Activated CD4-positive, alpha-beta memory T cell treated with anti-CD3 and anti-CD28 coated beads for 36 hours (primary cell): Measurements from ENCODE around the gene ZNF132. TPM values are rescaled to one million over a fixed set of nuclear protein-coding genes. Genes with fewer than 3 reads are reported as not detected.

Experiments used
- CTCF ChIA-PET: fragments of 350-600 bp; sonication (Branson Sonifier 250); formaldehyde crosslinking; loops from one replicate; lab custom pipeline; 2021; ENCODE audit warnings: antibody characterized with exemption, inconsistent platforms; lab: Charles Lee
- POLR2A ChIA-PET: fragments of 350-600 bp; sonication (Branson Sonifier 250); formaldehyde crosslinking; loops from one replicate; lab custom pipeline; 2021; ENCODE audit warnings: antibody characterized with exemption; lab: Charles Lee
- DNase-seq: peaks from one replicate; pipeline ENCODE4 v3.0.0-alpha.2; 2020
- H3K27ac Mint-ChIP-seq: one replicate; pipeline ENCODE4 v1.8.0; 2021; ENCODE audit warnings: mixed read lengths
- H3K27me3 Mint-ChIP-seq: one replicate; pipeline ENCODE4 v1.8.0; 2021; ENCODE audit warnings: mixed read lengths
- H3K36me3 Mint-ChIP-seq: one replicate; pipeline ENCODE4 v1.8.0; 2021; ENCODE audit warnings: mixed read lengths
- H3K4me1 Mint-ChIP-seq: one replicate; pipeline ENCODE4 v1.8.0; 2021; ENCODE audit warnings: low read depth, mixed read lengths
- H3K4me3 Mint-ChIP-seq: one replicate; pipeline ENCODE4 v1.8.0; 2021; ENCODE audit warnings: mild to moderate bottlenecking, mixed read lengths
- H3K9me3 Mint-ChIP-seq: one replicate; pipeline ENCODE4 v1.8.0; 2021; ENCODE audit warnings: mixed read lengths
- intact Hi-C: fragments of 100-400 bp; cut with micrococcal nuclease; formaldehyde crosslinking; loops from one replicate; pipeline ENCODE4 v1.15.1; 2023
- total RNA-seq, 2 experiments: library from RNA; stranded (reverse); gene quantifications; one replicate each; pipeline ENCODE4 v1.2.3, GENCODE V29; 2021

The ZNF132 gene
- total RNA-seq, 2 experiments from 2014 or later, result 3.1 to 3.6 TPM

DNA sequence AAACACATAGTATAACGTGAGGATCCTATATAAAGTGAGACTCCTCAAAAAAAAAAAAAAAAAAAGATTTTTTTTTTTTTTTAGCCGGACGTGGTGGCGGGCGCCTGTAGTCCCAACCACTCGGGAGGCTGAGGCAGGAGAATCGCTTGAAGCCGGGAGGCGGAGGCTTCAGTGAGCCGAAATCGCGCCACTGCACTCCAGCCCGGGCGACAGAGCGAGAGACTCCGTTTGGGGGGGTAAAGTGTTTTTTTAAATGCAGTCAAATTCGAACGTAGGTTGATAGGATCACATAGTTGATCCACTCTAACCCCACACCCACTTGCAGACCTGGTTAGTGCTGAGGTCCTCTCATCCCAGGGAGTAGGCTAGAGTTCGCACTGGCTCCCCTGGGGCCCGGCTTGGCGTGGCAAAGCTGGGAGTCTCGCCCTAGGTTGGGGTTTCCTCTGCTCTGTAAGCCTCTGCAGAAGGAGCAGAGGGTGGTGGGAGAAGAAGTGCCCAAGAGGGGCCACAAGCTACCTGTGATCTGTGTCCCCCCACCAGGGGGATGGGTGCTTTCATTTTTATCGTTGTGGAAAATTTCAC lies 38.0 kb downstream of the ZNF132 start:
- peaks cover 20% of the 10 kb centered on the region for H3K4me1 Mint-ChIP-seq
- H3K27me3 Mint-ChIP-seq, result peaks cover 2% of the 10 kb centered on the region
- DNase-seq, result no peak
- POLR2A ChIA-PET, result no interaction called here
- H3K27ac Mint-ChIP-seq, result no peak overlapping the region
- CTCF ChIA-PET, result no interaction called here
- H3K9me3 Mint-ChIP-seq, result no peaks in the 10 kb centered on the region
- H3K4me3 Mint-ChIP-seq, result peak overlapping the region; percentile 82
- peaks cover 2% of the 10 kb centered on the region for H3K36me3 Mint-ChIP-seq
- intact Hi-C loops, result loop anchor here (1.0 to 10.0 kb wide), 7 partner anchors 15 to 487 kb away; partner anchors contain the start of genes RPS5, ZNF274, ZNF417 and ZNF446

DNA sequence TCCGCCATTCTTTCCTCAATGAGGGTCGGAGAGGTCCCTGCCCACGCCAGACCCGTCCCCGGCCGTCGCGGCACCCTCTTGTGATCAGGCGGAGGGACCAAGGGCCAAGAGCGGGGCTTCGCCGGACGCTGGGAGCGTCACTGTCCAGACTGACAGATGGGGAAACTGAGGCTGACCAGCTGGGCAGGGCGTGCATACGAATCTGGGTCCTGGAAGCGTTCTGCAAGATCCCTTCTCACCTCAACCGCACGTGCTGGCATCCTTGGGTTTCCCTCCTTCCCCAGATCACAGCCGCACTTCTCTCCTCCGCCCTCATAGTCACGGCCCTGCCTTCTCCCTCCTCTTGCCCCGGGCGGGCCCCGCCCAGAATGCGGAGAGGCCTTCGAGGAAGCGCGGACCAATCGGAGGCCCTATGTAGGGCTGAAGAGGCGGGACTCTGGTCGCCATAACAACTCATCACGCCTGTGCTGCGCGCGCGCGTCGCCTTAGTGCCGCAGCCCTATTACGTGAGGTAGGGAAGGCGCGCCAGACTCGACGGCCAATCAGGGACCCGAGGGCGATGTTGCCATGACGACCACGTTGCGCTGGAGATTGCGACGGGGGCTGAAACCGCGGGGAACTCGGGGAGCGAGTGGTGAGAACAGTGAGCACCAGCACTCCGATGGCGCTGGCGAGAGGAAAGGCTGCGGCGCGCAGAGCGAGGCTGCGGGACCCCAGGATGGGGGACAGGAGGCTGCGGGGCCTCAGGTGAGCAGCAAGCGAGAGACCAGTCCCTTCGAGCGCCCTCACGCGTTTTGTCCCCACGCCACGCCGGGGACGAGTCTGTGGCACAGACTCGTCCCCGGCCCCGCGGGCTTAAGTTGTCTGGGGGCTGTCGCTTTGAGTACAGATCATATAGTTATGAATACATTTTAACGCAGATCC lies 38.8 kb downstream of the ZNF132 start:
- intact Hi-C loops, result loop anchor here (1.0 to 10.0 kb wide), 7 partner anchors 14 to 486 kb away; partner anchors contain the start of genes RPS5, ZNF274, ZNF417 and ZNF446
- peaks cover 18% of the 10 kb centered on the region for H3K4me1 Mint-ChIP-seq
- H3K27ac Mint-ChIP-seq, result peak overlapping the region; percentile 77
- peaks cover 3% of the 10 kb centered on the region for H3K27me3 Mint-ChIP-seq
- CTCF ChIA-PET, result no interaction called here
- H3K36me3 Mint-ChIP-seq, result peaks cover 2% of the 10 kb centered on the region
- H3K4me3 Mint-ChIP-seq, result peak overlapping the region; percentile 82
- POLR2A ChIA-PET, result no interaction called here
- H3K9me3 Mint-ChIP-seq, result no peaks in the 10 kb centered on the region
- peak; percentile 100 for DNase-seq

DNA sequence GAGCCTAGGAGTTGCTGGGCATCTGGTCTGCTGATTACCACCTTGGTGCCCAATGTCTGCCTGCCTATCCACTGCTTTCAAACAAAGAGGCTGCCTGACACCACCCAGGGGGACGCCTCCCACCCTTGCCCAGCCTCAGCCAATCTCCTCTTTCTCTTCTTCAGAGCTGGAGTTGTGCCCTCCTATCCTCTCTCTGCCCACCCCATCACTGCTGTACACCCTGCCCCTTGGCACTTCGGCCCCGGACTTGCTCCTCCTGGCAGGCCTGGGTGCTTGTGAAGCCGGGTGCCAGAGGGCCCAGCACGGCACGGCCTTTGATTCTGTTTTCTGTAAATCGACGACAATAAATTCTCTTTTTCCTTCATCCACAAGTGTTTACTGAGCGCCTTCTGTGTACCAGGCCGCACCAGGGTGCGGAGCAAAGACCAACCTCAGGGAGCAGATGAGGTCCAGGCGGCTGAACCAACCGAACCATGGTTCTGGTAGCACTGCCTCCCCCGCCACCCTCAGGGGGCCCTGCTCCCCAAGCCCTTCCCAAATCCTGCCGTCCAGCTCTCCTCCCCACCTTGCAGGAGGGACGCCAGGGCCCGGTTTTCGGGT lies 39.5 kb downstream of the ZNF132 start:
- intact Hi-C loops, result loop anchor here (10.0 kb wide), 1 partner anchor 486 kb away; the partner anchor contains the start of gene ZNF417
- no peak overlapping the region for H3K27ac Mint-ChIP-seq
- ChIA-PET POLR2A (no interaction called here), CTCF (no interaction called here)
- DNase-seq, result no peak
- H3K27me3 Mint-ChIP-seq, result peaks cover 3% of the 10 kb centered on the region
- peaks cover 5% of the 10 kb centered on the region for H3K36me3 Mint-ChIP-seq
- peaks cover 21% of the 10 kb centered on the region for H3K4me1 Mint-ChIP-seq
- H3K9me3 Mint-ChIP-seq, result no peaks in the 10 kb centered on the region
- H3K4me3 Mint-ChIP-seq, result peak overlapping the region; percentile 82

DNA sequence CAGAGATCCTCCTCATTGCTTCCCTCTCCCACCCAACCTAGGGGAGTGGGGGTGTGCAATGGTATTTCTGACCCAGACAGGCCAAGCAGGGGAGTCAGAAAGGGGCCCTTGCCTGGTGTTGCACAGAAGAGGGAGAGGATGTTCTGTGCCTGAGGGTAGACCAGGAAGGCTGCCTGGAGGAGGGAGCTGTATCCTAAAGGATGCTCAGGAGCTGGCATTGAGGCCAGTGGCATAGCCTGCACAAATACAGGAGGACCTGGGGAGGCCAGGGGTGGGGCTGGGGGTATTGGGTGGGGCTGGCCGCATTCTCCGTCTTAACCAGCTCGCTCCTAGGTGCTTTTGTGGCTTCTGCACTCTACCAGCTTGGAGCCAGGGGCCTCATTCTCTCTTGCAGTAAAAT lies 40.0 kb downstream of the ZNF132 start:
- intact Hi-C loops, result loop anchor here (10.0 kb wide), 1 partner anchor 485 kb away; the partner anchor contains the start of gene ZNF417
- DNase-seq, result no peak
- Mint-ChIP-seq H3K27ac (no peak overlapping the region), H3K36me3 (peaks cover 8% of the 10 kb centered on the region), H3K27me3 (peaks cover 3% of the 10 kb centered on the region), H3K4me3 (no peak overlapping the region), H3K9me3 (no peaks in the 10 kb centered on the region), H3K4me1 (peaks cover 21% of the 10 kb centered on the region)
- CTCF ChIA-PET, result no interaction called here
- POLR2A ChIA-PET, result no interaction called here

DNA sequence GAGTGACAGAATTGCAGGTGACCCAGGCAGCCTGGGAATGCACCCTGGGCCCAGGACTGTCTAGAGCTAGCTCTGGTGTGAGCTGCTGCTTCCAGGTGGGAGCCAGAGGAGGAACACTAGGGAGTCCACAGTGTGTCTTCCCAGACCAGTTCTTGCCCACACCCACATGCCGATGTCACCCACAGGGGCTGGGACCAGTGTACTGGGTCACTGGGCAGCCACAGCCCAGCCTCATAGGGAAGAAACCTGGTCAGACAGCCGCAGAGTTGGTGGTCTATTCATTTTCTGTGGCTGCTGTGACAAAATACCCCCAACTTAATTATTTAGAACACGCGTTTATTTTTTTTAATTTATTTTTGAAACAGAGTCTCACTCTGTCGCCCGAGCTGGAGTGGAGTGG lies 41.4 kb downstream of the ZNF132 start:
- Mint-ChIP-seq H3K4me3 (no peak overlapping the region), H3K4me1 (peaks cover 18% of the 10 kb centered on the region), H3K9me3 (no peaks in the 10 kb centered on the region), H3K27me3 (peaks cover 3% of the 10 kb centered on the region), H3K36me3 (peaks cover 21% of the 10 kb centered on the region), H3K27ac (no peak overlapping the region)
- no peak for DNase-seq
- intact Hi-C loops, result no loop called here
- POLR2A ChIA-PET, result no interaction called here
- CTCF ChIA-PET, result no interaction called here

DNA sequence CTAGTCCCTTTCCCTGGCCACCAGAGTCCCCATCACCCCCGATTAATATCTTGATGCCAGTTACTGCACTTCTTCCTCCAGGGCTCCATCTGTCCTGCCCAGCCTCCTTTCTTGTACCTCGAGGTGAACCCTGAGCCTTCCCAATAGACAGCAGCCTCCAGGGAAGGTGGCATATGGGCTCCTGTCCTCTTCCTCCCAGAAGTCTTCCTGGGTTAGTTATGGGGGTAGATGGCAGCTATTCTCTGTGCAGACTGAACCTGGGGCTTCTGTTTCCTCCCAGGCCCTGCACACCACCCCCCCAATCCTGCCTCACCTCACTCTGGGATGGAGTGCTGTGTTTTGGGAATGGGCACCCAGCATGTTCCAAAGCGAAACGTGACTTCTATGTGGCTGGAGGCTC lies 41.9 kb downstream of the ZNF132 start:
- intact Hi-C loops, result no loop called here
- Mint-ChIP-seq H3K4me1 (peaks cover 20% of the 10 kb centered on the region), H3K4me3 (no peak overlapping the region), H3K27ac (no peak overlapping the region), H3K9me3 (no peaks in the 10 kb centered on the region), H3K36me3 (peaks cover 26% of the 10 kb centered on the region), H3K27me3 (peaks cover 3% of the 10 kb centered on the region)
- DNase-seq, result no peak
- CTCF ChIA-PET, result no interaction called here
- POLR2A ChIA-PET, result no interaction called here

DNA sequence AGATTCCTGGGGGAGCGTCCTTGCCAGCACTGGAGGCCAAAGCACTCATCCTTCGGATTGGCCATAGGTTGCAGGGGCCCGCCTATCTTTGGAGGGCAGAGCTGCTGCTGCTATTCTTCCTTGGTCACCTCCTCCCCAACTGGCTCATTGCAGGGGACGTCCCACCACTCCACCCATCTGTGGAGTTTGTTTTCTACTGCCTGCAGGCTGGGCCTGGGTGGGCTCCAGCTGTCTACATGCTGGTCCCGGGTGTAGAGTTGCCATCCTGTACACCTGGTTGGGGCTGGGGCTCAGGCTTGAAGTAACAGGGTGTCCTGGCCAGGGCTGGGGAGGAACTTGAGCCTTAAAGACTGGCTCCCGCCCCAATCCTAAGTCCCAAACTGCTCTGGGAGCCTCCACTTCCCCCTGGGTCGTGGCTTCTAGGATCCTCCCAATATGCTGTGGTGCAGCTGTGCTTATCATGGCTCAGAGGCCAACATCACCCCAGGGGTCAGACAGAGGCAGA lies 42.4 kb downstream of the ZNF132 start:
- intact Hi-C loops, result no loop called here
- H3K4me1 Mint-ChIP-seq, result peaks cover 22% of the 10 kb centered on the region
- H3K27me3 Mint-ChIP-seq, result peaks cover 3% of the 10 kb centered on the region
- peaks cover 31% of the 10 kb centered on the region for H3K36me3 Mint-ChIP-seq
- ChIA-PET POLR2A (no interaction called here), CTCF (no interaction called here)
- H3K27ac Mint-ChIP-seq, result no peak overlapping the region
- H3K9me3 Mint-ChIP-seq, result no peaks in the 10 kb centered on the region
- H3K4me3 Mint-ChIP-seq, result no peak overlapping the region
- DNase-seq, result no peak

DNA sequence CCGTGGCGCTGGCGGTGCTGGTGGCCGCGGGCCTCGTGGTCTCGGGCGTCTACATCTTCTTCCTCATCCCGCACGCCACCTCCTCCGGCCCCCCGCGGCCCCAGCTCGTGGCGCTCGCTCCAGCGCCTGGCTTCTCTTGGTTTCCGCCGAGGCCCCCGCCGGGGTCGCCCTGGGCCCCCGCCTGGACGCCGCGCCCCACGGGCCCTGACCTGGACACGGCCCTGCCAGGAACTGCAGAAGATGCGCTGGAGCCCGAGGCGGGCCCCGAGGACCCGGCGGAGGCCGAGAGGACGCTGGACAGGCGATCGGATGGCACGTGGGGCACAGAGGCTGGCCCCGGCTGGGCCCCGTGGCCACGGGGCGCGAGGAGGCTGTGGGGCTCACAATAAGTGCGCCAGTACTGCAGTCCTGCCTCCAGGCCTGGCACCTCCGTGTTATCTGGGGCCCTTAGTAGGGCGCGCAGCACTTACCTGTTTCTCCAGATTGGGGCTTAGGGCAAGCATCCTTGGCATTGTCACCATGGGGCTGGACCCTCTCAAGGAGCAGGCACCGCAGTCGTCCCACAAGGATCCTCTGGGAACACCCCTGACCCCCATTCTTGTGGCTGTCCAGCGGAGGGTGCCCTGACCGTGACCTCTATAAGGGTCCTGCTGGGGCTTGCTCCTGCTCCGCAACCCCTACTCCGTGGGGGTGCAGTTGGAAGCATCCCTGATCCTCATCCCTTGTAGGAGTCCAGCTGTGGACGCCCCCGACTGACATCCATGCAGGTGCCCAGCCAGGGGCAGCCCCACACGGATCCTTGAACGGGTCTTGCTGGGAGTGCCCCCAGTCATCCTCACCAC lies 43.0 kb downstream of the ZNF132 start:
- Mint-ChIP-seq H3K27ac (no peak overlapping the region), H3K27me3 (peaks cover 3% of the 10 kb centered on the region), H3K4me3 (no peak overlapping the region), H3K4me1 (peaks cover 22% of the 10 kb centered on the region), H3K36me3 (peaks cover 35% of the 10 kb centered on the region), H3K9me3 (no peaks in the 10 kb centered on the region)
- POLR2A ChIA-PET, result no interaction called here
- CTCF ChIA-PET, result no interaction called here
- intact Hi-C loops, result no loop called here
- DNase-seq, result no peak

DNA sequence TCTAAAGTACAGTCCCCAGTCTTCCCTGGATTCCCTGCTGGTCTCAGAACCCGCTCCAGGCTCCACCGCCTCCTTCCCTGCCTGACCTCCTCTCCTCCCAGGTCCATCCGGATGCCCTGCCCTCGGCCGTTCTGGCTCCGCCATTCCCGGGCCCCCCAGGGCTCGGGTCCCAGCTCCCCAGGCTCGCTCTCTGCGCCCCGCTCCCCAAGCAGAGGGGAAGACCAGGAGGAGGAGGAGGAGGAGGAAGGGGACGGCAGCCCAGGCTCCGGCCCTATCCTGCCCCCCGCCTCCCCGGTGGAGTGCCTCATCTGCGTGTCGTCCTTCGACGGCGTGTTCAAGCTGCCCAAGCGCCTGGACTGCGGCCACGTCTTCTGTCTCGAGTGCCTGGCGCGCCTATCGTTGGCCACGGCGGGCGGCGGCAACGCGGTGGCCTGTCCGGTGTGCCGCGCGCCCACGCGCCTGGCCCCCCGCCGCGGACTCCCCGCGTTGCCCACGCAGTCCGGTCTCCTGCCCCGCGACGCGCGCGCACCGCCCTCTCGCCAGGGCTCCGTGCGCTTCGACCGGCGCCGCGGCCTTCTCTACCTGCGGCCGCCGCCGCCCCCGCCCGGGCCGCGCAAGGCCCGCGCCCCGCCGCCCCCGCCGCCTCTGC lies 43.9 kb downstream of the ZNF132 start:
- ChIA-PET CTCF (interaction anchor here (1.0 kb wide), 1 partner anchor 118 kb away, joined by 4 read pairs; no protein-coding TSS in a partner anchor), POLR2A (no interaction called here)
- H3K4me3 Mint-ChIP-seq, result no peak overlapping the region
- no peak overlapping the region for H3K27ac Mint-ChIP-seq
- intact Hi-C loops, result no loop called here
- no peaks in the 10 kb centered on the region for H3K9me3 Mint-ChIP-seq
- H3K36me3 Mint-ChIP-seq, result peaks cover 38% of the 10 kb centered on the region
- peaks cover 22% of the 10 kb centered on the region for H3K4me1 Mint-ChIP-seq
- peaks cover 3% of the 10 kb centered on the region for H3K27me3 Mint-ChIP-seq
- DNase-seq, result no peak

DNA sequence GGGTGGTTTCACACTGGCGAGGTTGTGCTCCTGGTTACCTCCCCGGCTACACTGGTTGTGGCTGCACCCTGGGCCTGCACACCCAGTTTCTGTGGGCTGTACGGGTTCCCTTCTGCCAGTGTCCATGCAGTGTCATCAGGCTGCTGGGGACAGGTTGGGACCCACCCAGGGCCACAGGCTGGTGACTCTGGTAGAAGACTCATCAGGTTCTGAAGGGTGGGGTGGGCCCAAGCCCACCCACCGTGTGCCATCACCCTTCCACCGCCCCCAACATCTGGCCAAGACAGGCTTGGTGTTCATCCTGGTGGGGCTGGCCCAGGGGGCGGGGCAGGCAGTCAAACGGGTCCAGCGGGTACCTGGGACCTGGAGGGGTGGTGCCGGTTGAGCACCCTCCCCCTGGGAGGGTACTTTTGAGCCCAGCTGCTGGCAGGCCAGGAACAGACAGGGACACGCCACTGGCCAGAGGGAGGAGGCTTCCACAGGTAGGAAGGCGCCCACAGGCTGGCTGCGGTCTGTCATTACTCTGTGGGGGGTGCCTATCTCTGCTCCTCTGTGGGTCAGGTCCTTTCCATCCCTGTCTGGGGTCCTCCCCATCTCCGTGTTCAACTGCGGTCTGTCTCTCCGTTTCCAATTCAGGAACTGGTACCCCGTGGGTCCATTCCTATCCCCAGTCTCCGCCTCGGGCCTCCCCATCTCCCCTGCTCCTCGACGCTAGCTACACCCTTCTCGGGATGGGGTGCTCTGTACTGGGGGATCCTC lies 44.6 kb downstream of the ZNF132 start, which contains the start of gene RNF225:
Gene RNF225, plus strand, starts transcription at position 437 of the 759 bp plus-strand sequence. CDS start 434 bp downstream, outside the sequence.
- Mint-ChIP-seq H3K4me1 (peaks cover 20% of the 10 kb centered on the region), H3K27ac (no peak within 1 kb of the TSS), H3K4me3 (no peak within 1 kb of the TSS), H3K9me3 (no peaks in the 10 kb centered on the region), H3K27me3 (peaks cover 3% of the 10 kb centered on the region), H3K36me3 (peaks cover 45% of the 10 kb centered on the region)
- ChIA-PET CTCF (interaction anchor here (1.0 kb wide), 1 partner anchor 119 kb away, joined by 4 read pairs; no protein-coding TSS in a partner anchor), POLR2A (no interaction called here)
- DNase-seq, result no peak
- intact Hi-C loops, result no loop called here
